Activated T-cell treated with anti-CD3 and anti-CD28 coated beads for 24 hours (primary cell): ENCODE results near the gene RAD51B.
A peak's percentile ranks its signal among the peaks of the same experiment; 100 is the strongest.
"Not testable (repeated sequence)": the region's sequence is repeated elsewhere in the genome, so short reads cannot be mapped to it uniquely, and the experiment has no call there.

Experiments used
- DNase-seq: peaks from one replicate; pipeline ENCODE4 v3.0.0-alpha.2; 2020; ENCODE audit warnings: low read depth

Gene RAD51B

DNA sequence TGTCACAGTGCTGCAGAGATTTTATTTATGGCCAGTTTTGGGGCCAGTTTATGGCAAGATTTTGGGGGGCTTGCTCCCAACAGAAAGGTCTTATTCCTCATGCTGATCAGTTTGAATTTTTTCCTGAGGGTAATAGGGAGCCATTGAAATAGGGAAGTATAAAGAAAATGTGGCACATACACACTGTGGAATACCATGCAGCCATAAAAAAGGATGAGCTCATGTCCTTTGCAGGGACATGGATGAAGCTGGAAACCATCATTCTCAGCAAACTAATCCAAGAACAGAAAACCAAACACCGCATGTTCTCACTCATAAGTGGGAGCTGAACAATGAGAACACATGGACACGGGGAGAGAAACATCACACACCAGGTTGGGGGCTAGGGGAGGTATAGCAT is 483.4 kb downstream of the RAD51B start:
- not testable (repeated sequence) for DNase-seq

GRCh38 chr14:68305738-68306137 is 486.2 kb downstream of the RAD51B start:
- DNase-seq: no peak

DNA sequence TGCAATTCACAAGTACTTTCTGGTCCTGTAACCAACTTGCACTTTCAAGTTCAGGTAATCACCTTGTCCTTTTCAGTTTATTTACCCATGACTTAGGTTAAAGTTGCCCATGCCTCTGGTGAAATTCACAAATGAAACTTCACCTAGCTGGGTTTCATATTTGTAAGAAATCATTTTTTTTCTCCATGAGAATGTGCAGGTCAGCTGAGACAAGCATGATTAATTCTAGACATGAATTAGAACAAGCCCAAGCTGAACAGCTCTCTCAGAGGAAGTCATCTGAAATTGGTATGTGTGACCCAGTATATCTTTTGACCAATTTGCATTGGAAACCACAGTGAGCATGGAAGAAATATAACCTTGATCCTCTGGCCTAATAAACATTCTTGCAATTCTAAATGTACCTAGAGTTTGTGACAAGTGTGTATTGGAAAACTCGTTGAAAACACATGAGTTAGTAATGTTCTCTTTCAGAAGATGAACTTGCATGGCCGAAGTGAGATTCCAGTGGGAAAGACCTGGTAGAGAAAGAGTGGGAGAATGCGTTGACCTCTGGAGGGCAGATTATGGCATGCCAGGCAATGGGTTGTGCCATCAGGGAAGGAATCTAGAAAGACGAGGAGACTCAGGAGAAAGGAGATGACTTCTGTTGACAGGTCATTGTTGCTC is 486.8 kb downstream of the RAD51B start:
- no peak for DNase-seq

- no peak for DNase-seq
These were observed 487.6 kb downstream of the RAD51B start for GRCh38 chr14:68306934-68307789.

- DNase-seq: no peak
These were observed 488.2 kb downstream of the RAD51B start for GRCh38 chr14:68307790-68308168.

- DNase-seq: no peak
These were observed 489.3 kb downstream of the RAD51B start for GRCh38 chr14:68308726-68309520.

DNA sequence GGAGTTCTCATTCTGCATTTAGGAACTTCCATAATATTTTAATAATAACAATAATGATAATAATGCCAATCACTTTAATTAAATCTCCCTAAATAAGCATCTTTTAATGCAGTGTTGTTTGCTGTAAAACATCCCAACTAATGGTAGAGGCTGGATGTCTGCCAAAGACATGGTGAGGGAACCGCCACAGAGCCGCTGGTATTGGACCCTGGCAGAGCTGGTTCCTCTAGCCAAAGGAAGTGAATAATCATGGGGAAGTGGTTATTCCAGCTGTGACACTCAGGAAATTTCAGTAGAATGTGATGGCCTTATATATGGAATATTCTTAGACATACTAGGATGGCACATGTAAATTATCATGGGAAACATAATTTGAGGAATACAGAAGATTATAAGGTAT is 490.0 kb downstream of the RAD51B start:
- no peak for DNase-seq

DNA sequence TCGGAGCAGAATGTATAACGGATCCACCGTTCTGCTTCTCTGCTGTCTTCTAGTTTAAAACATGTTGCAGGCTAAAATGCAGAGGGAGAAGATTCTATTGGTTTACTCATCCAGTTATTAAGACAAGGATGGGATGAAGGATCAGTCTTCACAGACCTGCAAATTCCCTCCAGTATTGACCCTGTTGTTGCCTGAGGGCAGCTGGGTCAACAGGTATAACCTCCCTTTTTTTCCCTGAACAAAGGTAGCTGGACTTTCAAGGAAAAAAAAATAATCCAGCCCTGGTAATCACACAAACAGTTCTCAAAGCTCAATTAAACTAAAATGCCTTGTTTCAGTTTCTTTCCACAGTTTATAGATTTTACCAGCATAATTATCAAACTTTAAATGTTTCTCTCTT is 492.7 kb downstream of the RAD51B start:
- DNase-seq: no peak

- DNase-seq: peak; percentile 11
These were observed 493.5 kb downstream of the RAD51B start for GRCh38 chr14:68312884-68313610.

DNA sequence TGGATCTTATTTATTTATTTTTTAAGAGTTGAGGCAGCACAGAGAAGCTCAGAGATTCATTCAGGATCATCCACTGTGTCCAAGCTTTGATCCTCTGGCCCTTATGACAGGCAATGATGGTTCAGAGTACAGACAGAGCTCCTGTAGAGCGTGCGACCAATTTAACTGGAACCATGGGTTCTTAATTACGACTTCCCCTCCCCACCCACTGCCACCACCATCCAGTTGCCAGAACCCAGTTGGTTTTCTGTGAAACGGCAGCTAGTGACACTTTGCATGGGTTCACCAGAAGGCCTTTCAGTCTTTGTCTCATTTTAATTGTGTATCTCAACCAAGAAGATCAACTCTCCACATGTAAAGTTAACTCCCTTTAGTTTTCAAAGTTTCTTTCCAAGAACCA is 495.1 kb downstream of the RAD51B start:
- no peak for DNase-seq

GRCh38 chr14:68315081-68315480 is 495.5 kb downstream of the RAD51B start:
- DNase-seq: no peak

DNA sequence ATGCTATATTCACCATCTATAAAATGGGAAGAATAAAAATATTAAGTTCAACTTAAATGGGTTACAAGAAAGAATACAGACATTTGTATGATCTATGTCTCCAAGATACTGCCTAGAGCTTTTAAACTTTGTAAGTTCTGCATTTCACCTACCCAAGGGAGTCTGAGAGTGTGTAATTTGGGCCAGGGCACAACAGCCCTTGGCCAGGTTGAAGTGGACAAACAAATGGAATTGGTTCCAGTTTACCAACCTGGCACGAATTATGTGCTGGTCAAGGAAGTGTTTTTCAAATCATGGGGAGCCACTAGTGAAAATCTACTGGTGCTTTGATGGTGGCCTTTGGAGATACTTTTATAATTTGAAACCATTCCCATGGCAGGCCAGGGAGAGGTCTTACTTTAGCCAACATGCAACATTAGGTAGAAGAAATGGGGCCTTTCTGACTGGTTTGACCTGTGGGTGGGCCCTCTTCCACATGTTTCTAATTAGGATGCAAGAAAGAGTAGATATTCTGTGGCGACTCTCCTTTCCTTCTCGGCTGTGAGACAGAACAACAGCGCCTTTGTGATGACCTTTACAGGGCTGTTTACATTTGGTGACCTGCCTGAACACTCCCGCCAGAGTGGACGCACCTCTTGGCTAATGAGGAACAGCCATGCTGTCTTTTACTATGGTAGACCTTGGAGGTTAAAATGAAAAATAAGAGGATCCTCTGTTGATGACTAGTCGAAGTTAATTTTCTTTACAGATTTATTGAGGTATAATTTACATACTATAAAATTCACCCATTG is 496.7 kb downstream of the RAD51B start:
- no peak for DNase-seq

- no peak for DNase-seq
These were observed 497.7 kb downstream of the RAD51B start for GRCh38 chr14:68317239-68317638.

- DNase-seq: no peak
These were observed 499.2 kb downstream of the RAD51B start for GRCh38 chr14:68318828-68319227.

- DNase-seq: no peak
These were observed 500.9 kb downstream of the RAD51B start for GRCh38 chr14:68320495-68320894.

GRCh38 chr14:68322940-68323620 is 503.5 kb downstream of the RAD51B start:
- no peak for DNase-seq

- no peak for DNase-seq
These were observed 505.8 kb downstream of the RAD51B start for GRCh38 chr14:68325267-68325807.

GRCh38 chr14:68327231-68327630 is 507.7 kb downstream of the RAD51B start:
- DNase-seq: no peak

- DNase-seq: no peak
These were observed 508.9 kb downstream of the RAD51B start for GRCh38 chr14:68328509-68328908.

DNA sequence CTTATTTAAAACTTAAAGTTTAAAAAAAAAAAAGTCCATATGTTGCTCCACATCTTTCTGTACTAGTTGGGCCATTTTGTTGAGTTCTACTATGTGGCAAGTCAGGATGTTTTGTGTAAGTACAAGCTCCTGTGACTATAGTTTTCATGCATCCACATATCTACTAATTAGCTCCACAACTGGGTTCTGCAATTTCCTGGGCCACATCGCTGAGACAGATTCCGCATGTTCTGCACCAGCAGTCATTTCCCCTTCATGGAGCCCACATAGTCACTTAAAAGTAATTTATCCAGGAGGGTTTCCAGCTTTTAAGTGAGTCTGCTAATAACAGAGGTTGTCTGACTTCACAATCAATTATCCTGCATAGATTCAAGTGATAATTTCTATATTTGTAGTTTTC is 511.8 kb downstream of the RAD51B start:
- no peak for DNase-seq
